ENCODE results near the gene ZBTB14. TPM values are rescaled to one million over a fixed set of nuclear protein-coding genes. Genes with fewer than 3 reads are reported as not detected.

Gene ZBTB14
- total RNA-seq, 2 experiments from 2014 or later: 28.1 to 33.9 TPM

- TF ChIP-seq, protein P1, sequence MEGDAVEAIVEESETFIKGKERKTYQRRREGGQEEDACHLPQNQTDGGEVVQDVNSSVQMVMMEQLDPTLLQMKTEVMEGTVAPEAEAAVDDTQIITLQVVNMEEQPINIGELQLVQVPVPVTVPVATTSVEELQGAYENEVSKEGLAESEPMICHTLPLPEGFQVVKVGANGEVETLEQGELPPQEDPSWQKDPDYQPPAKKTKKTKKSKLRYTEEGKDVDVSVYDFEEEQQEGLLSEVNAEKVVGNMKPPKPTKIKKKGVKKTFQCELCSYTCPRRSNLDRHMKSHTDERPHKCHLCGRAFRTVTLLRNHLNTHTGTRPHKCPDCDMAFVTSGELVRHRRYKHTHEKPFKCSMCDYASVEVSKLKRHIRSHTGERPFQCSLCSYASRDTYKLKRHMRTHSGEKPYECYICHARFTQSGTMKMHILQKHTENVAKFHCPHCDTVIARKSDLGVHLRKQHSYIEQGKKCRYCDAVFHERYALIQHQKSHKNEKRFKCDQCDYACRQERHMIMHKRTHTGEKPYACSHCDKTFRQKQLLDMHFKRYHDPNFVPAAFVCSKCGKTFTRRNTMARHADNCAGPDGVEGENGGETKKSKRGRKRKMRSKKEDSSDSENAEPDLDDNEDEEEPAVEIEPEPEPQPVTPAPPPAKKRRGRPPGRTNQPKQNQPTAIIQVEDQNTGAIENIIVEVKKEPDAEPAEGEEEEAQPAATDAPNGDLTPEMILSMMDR (conservative IDR thresholded peaks at IDR 0.05; ENCODE audit: low read length): no peak
- no peak for TF ChIP-seq EZH2phosphoT487 (IDR thresholded peaks at IDR 0.05; ENCODE audit: borderline replicate concordance, low read depth, low read length)
- Histone ChIP-seq H3K4me3 (ENCODE audit: low read depth, low read length, poor library complexity, severe bottlenecking) (peak overlapping the region; percentile 80), H2AFZ (ENCODE audit: low read length) (no peak overlapping the region), H3K79me2 (ENCODE audit: insufficient read depth, low read depth, low read length) (peaks cover 53% of the 10 kb centered on the region), H3K9me3 (ENCODE audit: low read length) (no peaks in the 10 kb centered on the region), H3K4me1 (ENCODE audit: insufficient read depth, low read length, poor library complexity, severe bottlenecking) (peaks cover 61% of the 10 kb centered on the region), H3K9me2 (ENCODE audit: insufficient read depth, low read length) (no peaks in the 10 kb centered on the region), H3K4me2 (ENCODE audit: low read length) (peak overlapping the region; percentile 98), H3K27ac (ENCODE audit: low read depth, low read length, poor library complexity, severe bottlenecking) (peak overlapping the region; percentile 89), H3K36me3 (ENCODE audit: insufficient read depth, low read length) (peaks cover 43% of the 10 kb centered on the region), H4K20me1 (ENCODE audit: insufficient read depth, low read length) (no peaks in the 10 kb centered on the region)
- BruUV-seq (replicated peaks): no TSS peak
- DNase-seq (ENCODE audit: low spot score): no peak
- POLR2A ChIA-PET: interaction anchor here (0.6 to 4.8 kb wide), 8 partner anchors 10 to 652 kb away, joined by 3 to 56 read pairs (median 4); no protein-coding TSS in a partner anchor
- CTCF ChIA-PET (ENCODE audit: unreplicated experiment): interaction anchor here (0.6 kb wide), 1 partner anchor 35 kb away, joined by 4 read pairs; no protein-coding TSS in a partner anchor
- intact Hi-C loops (cut with micrococcal nuclease; ENCODE audit: unreplicated experiment): loop anchor here (10.0 kb wide), 1 partner anchor 1379 kb away; no protein-coding TSS in a partner anchor
Measured at GRCh38 chr18:5294113-5294456, 1.4 kb downstream of the ZBTB14 start.

DNA sequence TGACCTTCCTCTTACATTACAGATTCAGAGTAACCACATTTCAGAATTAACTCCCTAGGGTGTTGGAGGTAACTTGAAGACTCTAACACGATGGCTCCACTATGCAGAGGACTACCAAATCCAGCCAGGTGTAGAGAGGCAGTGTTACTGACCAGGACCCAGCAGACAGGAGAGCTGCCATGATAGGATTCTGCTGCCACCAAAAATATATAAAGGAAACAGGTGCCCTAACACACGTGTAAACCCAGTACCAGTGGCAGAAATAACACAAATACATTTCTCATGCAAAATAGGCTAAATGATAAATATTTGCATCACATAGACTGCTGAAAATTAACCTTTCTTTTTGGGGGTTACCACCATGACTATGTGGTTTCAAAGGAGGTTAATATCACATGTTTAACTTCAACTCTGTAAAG, 7.0 kb downstream of the ZBTB14 start:
- ChIA-PET POLR2A (interaction anchor here (0.6 to 3.0 kb wide), 6 partner anchors 8 to 121 kb away, joined by 3 to 29 read pairs (median 6); no protein-coding TSS in a partner anchor), CTCF (ENCODE audit: unreplicated experiment) (no interaction called here)
- Histone ChIP-seq H3K4me2 (ENCODE audit: low read length) (peak overlapping the region; percentile 98), H3K4me3 (ENCODE audit: low read depth, low read length, poor library complexity, severe bottlenecking) (peak overlapping the region; percentile 52), H3K36me3 (ENCODE audit: insufficient read depth, low read length) (peaks cover 51% of the 10 kb centered on the region), H3K4me1 (ENCODE audit: insufficient read depth, low read length, poor library complexity, severe bottlenecking) (peaks cover 93% of the 10 kb centered on the region), H4K20me1 (ENCODE audit: insufficient read depth, low read length) (no peaks in the 10 kb centered on the region), H3K9me2 (ENCODE audit: insufficient read depth, low read length) (no peaks in the 10 kb centered on the region), H3K9me3 (ENCODE audit: low read length) (no peaks in the 10 kb centered on the region), H2AFZ (ENCODE audit: low read length) (no peak overlapping the region), H3K27ac (ENCODE audit: low read depth, low read length, poor library complexity, severe bottlenecking) (peak overlapping the region; percentile 89), H3K79me2 (ENCODE audit: insufficient read depth, low read depth, low read length) (peaks cover 70% of the 10 kb centered on the region; the same call in 1 of the 2 replicates)
- TF ChIP-seq EZH2phosphoT487 (IDR thresholded peaks at IDR 0.05; ENCODE audit: borderline replicate concordance, low read depth, low read length): no peak
- TF ChIP-seq, protein P1 (conservative IDR thresholded peaks at IDR 0.05; ENCODE audit: low read length): no peak
- intact Hi-C loops (cut with micrococcal nuclease; ENCODE audit: unreplicated experiment): loop anchor here (1.0 kb wide), 1 partner anchor 50 kb away; no protein-coding TSS in a partner anchor
- peak; percentile 88 for DNase-seq (ENCODE audit: low spot score)
- BruUV-seq (replicated peaks): no TSS peak

- Histone ChIP-seq H3K4me3 (ENCODE audit: low read depth, low read length, poor library complexity, severe bottlenecking) (peak overlapping the region; percentile 52), H3K4me1 (ENCODE audit: insufficient read depth, low read length, poor library complexity, severe bottlenecking) (peaks cover 87% of the 10 kb centered on the region), H2AFZ (ENCODE audit: low read length) (no peak overlapping the region), H3K36me3 (ENCODE audit: insufficient read depth, low read length) (peaks cover 46% of the 10 kb centered on the region), H3K79me2 (ENCODE audit: insufficient read depth, low read depth, low read length) (peaks cover 64% of the 10 kb centered on the region; the same call in 1 of the 2 replicates), H3K27ac (ENCODE audit: low read depth, low read length, poor library complexity, severe bottlenecking) (peak overlapping the region; percentile 89), H3K9me2 (ENCODE audit: insufficient read depth, low read length) (no peaks in the 10 kb centered on the region), H4K20me1 (ENCODE audit: insufficient read depth, low read length) (no peaks in the 10 kb centered on the region), H3K9me3 (ENCODE audit: low read length) (no peaks in the 10 kb centered on the region), H3K4me2 (ENCODE audit: low read length) (peak overlapping the region; percentile 98)
- CTCF ChIA-PET (ENCODE audit: unreplicated experiment): interaction anchor here (0.6 kb wide), 1 partner anchor 647 kb away, joined by 3 read pairs; no protein-coding TSS in a partner anchor
- intact Hi-C loops (cut with micrococcal nuclease; ENCODE audit: unreplicated experiment): loop anchor here (1.0 kb wide), 1 partner anchor 50 kb away; no protein-coding TSS in a partner anchor
- POLR2A ChIA-PET: interaction anchor here (2.0 to 2.7 kb wide), 2 partner anchors 9 to 50 kb away, joined by 11 read pairs; no protein-coding TSS in a partner anchor
- TF ChIP-seq EZH2phosphoT487 (IDR thresholded peaks at IDR 0.05; ENCODE audit: borderline replicate concordance, low read depth, low read length): no peak
- TF ChIP-seq, protein P1 (conservative IDR thresholded peaks at IDR 0.05; ENCODE audit: low read length): no peak
- peak; percentile 34 for DNase-seq (ENCODE audit: low spot score)
- no TSS peak for BruUV-seq (replicated peaks)
Measured at GRCh38 chr18:5287854-5288253, 7.7 kb downstream of the ZBTB14 start.
